ENCODE results near the gene PCDHGB3.

DNA sequence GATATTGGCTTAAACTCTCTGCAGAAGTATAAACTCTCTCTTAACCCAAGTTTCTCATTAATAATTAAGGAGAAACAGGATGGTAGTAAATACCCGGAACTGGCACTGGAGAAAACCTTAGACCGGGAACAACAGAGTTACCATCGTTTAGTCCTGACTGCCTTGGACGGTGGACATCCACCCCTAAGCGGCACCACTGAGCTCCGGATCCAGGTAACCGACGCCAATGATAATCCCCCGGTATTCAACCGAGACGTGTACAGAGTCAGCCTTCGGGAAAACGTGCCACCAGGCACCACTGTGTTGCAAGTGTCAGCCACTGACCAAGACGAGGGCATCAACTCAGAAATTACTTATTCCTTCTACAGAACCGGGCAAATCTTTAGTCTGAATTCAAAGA is 28.6 kb downstream of the PCDHGB3 start:
- TF ChIP-seq POLR2A (IDR thresholded peaks at IDR 0.05) = no peak
- TF ChIP-seq, protein P1, sequence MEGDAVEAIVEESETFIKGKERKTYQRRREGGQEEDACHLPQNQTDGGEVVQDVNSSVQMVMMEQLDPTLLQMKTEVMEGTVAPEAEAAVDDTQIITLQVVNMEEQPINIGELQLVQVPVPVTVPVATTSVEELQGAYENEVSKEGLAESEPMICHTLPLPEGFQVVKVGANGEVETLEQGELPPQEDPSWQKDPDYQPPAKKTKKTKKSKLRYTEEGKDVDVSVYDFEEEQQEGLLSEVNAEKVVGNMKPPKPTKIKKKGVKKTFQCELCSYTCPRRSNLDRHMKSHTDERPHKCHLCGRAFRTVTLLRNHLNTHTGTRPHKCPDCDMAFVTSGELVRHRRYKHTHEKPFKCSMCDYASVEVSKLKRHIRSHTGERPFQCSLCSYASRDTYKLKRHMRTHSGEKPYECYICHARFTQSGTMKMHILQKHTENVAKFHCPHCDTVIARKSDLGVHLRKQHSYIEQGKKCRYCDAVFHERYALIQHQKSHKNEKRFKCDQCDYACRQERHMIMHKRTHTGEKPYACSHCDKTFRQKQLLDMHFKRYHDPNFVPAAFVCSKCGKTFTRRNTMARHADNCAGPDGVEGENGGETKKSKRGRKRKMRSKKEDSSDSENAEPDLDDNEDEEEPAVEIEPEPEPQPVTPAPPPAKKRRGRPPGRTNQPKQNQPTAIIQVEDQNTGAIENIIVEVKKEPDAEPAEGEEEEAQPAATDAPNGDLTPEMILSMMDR (IDR thresholded peaks at IDR 0.05) = no peak

All from thyroid gland (tissue), 4 donors.